Myocyte (in vitro differentiated cells): Measurements from ENCODE around the gene EXOSC1. TPM values are rescaled to one million over a fixed set of nuclear protein-coding genes. Genes with fewer than 3 reads are reported as not detected.
A peak's percentile ranks its signal among the peaks of the same experiment; 100 is the strongest.
"Not testable (repeated sequence)": the region's sequence is repeated elsewhere in the genome, so short reads cannot be mapped to it uniquely, and the experiment has no call there.

Experiments
- DNase-seq: peaks from one replicate; pipeline ENCODE4 v3.0.0-alpha.2; 2012; ENCODE audit warnings: low read depth
- total RNA-seq: library from RNA; depleted of rRNA; stranded (reverse); fragments of >200 nt; gene quantifications from 2 replicates; pipeline ENCODE4 v1.2.3, GENCODE V29; 2014

EXOSC1 gene
- total RNA-seq, 1 donor from 2014 or later: 26.8 TPM

DNA sequence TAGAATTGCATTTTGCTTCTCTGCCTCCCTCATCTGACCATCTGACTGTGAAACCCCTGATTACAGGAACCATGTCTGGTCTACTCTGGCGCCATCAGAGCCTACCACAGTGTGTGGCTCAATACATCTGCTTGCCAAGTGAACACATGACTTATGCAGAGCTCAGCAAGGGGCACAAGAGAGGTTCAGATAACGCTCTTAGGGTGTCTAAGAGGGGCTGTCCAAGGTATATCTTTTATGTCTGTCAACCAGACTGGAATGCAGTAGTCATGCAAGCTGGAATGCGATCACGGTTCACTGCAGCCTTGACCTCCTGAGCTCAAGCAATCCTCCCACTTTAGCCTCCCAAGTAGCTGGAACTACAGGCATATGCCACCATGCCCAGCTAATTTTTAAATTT is 34.4 kb downstream of the EXOSC1 start:
- DNase-seq: no peak

DNA sequence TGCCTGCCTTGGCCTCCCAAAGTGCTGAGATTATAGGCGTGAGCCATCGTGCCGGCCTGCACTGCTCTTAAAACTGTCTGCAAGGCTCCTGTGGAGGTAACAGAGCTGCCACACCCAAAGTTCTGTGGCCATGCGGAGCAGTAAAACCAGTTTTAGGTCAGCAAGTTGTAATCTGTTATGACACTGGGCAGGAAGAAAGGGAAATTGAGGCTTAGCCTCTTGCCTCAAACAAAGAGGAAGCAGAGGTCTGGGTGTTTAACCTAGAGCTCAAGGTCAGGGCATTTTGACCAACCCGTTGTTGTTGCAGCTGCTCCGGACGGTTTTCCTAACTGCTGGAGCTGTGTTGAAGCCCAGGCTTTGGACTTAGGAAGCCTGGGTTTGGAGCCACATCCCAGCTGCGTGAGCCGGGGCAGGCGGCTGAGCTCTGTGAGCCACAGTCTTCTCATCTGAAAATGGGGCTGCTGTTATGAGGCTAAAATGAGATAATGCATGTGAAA is 37.3 kb downstream of the EXOSC1 start:
- peak; percentile 41 for DNase-seq

- DNase-seq: no peak
Measured at GRCh38 chr10:97407952-97408248, 37.9 kb downstream of the EXOSC1 start.

DNA sequence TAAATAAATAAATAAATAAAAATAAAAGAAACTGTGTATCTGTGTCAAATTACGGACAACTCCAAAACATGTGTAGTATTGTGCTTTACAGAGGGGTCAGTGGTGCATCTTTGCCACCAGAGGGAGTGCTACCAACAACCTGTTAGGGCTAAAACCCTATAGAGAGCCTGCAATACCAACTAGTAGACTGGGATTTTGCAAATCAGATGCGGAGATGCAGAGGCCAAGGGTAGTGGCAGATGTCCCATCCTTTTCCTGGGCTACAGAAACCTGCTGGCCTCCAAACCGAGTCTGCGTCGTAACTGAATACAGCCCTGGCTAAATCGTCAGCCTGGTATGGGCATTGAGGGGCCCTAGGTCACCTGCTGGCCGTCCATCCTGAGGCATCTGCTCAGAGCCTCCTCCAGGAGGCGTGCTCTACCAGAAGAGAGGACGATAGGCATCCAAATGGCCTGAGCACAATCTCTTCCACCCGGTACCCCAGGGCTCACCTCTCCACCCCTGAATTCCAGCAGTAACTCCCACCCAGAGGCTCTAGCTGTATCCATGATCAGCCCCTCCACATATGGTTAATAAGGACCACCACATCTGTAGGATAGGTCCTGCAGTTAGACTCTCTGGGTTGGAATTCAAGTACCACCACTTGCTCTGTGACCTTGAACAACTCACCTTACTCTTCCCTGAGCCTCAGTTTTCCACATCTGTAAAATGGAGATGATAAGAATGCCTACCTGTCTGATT is 38.4 kb downstream of the EXOSC1 start:
- peak; percentile 76 for DNase-seq

- DNase-seq: not testable (repeated sequence)
Measured at GRCh38 chr10:97406483-97406882, 39.3 kb downstream of the EXOSC1 start.

- DNase-seq: no peak
Measured at GRCh38 chr10:97406064-97406463, 39.7 kb downstream of the EXOSC1 start.

- DNase-seq: no peak
Measured at GRCh38 chr10:97404044-97404443, 41.8 kb downstream of the EXOSC1 start.

DNA sequence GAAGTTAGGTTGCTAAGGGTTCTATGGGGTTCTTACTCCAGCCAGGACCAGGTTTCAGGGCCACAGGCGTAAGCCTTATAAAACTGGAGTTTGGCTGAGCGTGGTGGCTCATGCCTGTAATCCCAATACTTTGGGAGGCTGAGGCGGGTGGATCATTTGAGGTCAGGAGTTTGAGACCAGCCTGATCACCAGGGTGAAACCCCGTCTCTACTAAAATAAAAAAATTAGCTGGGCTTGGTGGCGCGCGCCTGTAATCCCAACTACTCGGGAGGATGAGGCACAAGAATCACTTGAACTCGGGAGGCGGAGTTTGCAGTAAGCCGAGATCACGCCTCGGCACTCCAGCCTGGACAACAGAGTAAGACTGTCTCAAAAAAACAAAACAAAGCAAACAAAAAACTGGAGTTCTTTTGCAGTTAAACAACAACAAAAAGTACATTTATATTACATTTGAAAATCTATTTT is 44.3 kb downstream of the EXOSC1 start:
- no peak for DNase-seq

- peak; percentile 99 for DNase-seq
Measured at GRCh38 chr10:97400665-97401454, 44.9 kb downstream of the EXOSC1 start, which contains the start of gene RRP12. Gene RRP12 (minus strand): TSS chr10:97401340. CDS start chr10:97401231, 109 bp downstream.

DNA sequence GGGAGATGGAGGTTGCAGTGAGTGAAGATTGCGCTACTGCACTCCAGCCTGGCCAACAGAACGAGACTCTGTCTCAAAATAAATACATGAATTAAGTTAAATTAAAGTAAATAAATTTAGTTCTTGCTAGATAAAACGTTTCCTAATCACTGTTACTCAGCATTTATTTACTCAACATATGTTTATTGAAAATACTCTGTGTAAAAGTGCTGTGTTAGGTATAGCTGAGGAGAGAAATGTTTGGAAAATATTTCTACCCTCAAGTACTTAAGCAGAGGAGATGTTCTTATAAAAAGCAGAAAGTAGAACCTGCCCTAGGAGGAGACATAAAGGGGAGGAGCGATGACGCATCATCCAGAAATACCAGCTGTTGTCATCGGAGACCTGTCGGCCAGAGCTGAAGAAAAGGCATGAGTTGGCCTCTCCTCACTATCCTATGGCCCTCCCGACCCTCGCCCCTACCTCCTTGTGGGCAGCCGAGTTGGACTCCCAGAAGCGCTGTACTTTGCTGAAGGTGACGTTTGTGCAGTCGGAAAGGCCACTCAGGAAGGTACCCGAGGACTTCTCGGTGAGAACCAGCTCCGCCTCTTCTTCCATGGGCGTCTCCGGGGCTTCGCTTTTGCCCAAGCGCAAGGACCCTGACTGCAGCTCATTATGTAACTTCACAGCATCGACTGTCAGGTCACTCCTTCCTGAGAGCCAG is 45.8 kb downstream of the EXOSC1 start:
- peak; percentile 78 for DNase-seq

- no peak for DNase-seq
Measured at GRCh38 chr10:97396056-97396455, 49.8 kb downstream of the EXOSC1 start.

DNA sequence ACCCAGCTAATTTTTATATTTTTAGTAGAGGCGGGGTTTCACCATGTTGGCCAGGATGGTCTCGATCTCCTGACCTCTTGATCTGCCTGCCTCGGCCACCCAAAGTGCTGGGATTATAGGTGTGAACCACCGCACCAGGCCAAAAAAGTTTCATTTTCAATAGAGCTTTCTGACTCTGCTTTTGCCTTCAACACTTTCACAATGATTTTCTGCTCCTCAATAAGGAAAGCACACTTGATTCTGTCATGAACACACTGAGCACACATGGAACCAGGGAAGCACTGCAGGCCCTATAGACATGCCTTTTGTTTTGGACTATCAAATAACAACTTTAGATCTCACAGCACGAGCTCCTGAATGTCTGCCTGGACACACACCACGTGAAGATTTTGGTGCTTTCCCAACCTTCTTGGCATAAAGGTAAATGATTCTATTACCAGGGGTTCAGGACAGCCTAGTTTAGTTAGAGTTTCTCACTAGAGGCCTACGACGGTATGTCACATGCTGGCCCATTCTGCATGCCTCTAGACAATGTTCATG is 52.7 kb downstream of the EXOSC1 start:
- DNase-seq: no peak

DNA sequence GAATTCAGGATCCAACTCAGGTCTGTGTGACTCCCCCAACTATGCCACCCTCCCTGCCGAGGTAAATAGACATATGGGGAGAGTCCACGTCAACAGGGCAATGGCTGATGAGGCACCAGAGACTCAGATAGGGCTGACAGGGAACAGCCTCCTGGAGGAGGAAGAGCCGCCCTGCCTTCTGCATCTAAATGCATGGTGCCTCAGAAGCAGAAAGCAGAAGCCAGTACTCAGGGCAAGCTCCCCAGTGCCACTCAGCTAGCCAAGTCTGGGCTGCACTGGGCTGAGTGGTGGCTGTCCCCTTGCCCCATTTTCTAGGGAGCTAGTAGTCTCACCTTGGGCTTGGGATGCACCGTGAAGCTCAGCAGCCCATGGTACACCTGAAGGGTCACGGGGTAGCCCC is 55.7 kb downstream of the EXOSC1 start:
- DNase-seq: no peak

DNA sequence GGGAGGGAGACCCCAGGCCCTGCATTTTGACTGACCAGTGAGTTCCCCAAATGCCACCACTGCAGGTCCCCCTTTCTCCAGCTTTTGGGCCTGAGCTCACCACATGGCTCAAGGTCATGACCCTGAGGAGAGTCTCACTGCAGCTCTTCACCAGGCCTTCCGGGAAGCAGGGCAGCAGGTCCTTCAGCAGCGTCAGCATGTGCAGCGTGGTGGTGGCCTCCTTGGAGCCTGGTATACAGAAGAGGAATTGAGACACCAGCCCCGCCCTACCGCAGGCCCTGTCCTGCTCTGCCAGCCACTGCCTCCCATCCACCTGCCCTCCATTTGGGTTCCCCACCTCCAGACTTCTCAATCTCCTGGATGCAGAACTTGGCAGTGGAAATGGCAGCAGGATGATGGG is 57.7 kb downstream of the EXOSC1 start:
- no peak for DNase-seq

Other genes with a start within 250 kb of the EXOSC1 start
- 4.7 and 4.8 TPM in 2 replicates for gene ARHGAP19, start 153.4 kb downstream of the EXOSC1 start, total RNA-seq
- 1.3 and 1.8 TPM in 2 replicates for gene FRAT1, start 126.7 kb downstream of the EXOSC1 start, total RNA-seq
- gene FRAT2, start 111.3 kb downstream of the EXOSC1 start, total RNA-seq: 6.5 and 7.6 TPM in 2 replicates
- 25.6 and 26.5 TPM in 2 replicates for gene RRP12, start 44.7 kb downstream of the EXOSC1 start, total RNA-seq
- gene PGAM1, start 19.8 kb downstream of the EXOSC1 start, total RNA-seq: 463 and 464 TPM in 2 replicates
- 42.1 and 49.9 TPM in 2 replicates for gene ZDHHC16, start 169 bp upstream of the EXOSC1 start, total RNA-seq
- gene MMS19, start 52.4 kb upstream of the EXOSC1 start, total RNA-seq: 149 and 168 TPM in 2 replicates
- 81.1 and 95.8 TPM in 2 replicates for gene UBTD1, start 52.9 kb upstream of the EXOSC1 start, total RNA-seq
- gene ANKRD2, start 126.8 kb upstream of the EXOSC1 start, total RNA-seq: 61.9 and 115 TPM in 2 replicates
- gene HOGA1, start 138.4 kb upstream of the EXOSC1 start, total RNA-seq: 1.1 and 1.8 TPM in 2 replicates
- gene C10orf62, start 143.7 kb upstream of the EXOSC1 start, total RNA-seq: 0.62 TPM in 1 of 2 replicates, not detected in the other
- 4.9 and 5.9 TPM in 2 replicates for gene MORN4, start 187.5 kb upstream of the EXOSC1 start, total RNA-seq
- gene PI4K2A, start 194.7 kb upstream of the EXOSC1 start, total RNA-seq: 32.2 and 33.7 TPM in 2 replicates
- gene AVPI1, start 241.2 kb upstream of the EXOSC1 start, total RNA-seq: 30.9 and 56.8 TPM in 2 replicates